ACC112 (cell line): ENCODE data around the gene TMEM190.

ENCODE experiments used
- H2AFZ ChIP-seq: fragments of 200-600 bp; sonication (generic); one replicate; pipeline ENCODE4 v1.6.0; 2017; ENCODE audit warnings: antibody characterized with exemption, low read length; ENCODE audit not compliant: unreplicated experiment
- H3K27ac ChIP-seq: fragments of 200-600 bp; sonication (generic); 2 replicates; pipeline ENCODE4 v1.5.1; 2014; ENCODE audit warnings: low read depth, mild to moderate bottlenecking, antibody characterized with exemption, low read length, moderate library complexity
- H3K27me3 ChIP-seq: fragments of 200-600 bp; sonication (generic); 2 replicates; pipeline ENCODE4 v1.6.1; 2014; ENCODE audit warnings: mild to moderate bottlenecking, antibody characterized with exemption, low read length, moderate library complexity, mixed read lengths; ENCODE audit not compliant: insufficient read depth
- H3K36me3 ChIP-seq: fragments of 200-600 bp; sonication (generic); 2 replicates; pipeline ENCODE4 v1.6.1; 2016; ENCODE audit warnings: mild to moderate bottlenecking, antibody characterized with exemption, low read length, moderate library complexity, mixed read lengths; ENCODE audit not compliant: insufficient read depth
- H3K4me1 ChIP-seq: fragments of 200-600 bp; sonication (generic); one replicate; pipeline ENCODE4 v1.6.1; 2016; ENCODE audit warnings: low read length, mixed read lengths; ENCODE audit not compliant: insufficient read depth, unreplicated experiment, control insufficient read depth
- H3K4me3 ChIP-seq: fragments of 200-600 bp; sonication (generic); 2 replicates; pipeline ENCODE4 v1.5.1; 2014; ENCODE audit warnings: mild to moderate bottlenecking, low read depth, low read length
- H3K79me2 ChIP-seq: fragments of 200-600 bp; sonication (generic); one replicate; pipeline ENCODE4 v1.6.0; 2016; ENCODE audit warnings: low read length; ENCODE audit not compliant: control insufficient read depth, unreplicated experiment, insufficient read depth

Gene TMEM190

GRCh38 chr19:55373306-55373992 is 3.2 kb upstream of the TMEM190 start:
- Histone ChIP-seq H3K27ac (no peak overlapping the region; the same call in 1 of the 2 replicates), H3K27me3 (no peaks in the 10 kb centered on the region), H3K4me1 (peaks cover 13% of the 10 kb centered on the region), H2AFZ (no peak overlapping the region), H3K36me3 (no peaks in the 10 kb centered on the region), H3K79me2 (no peaks in the 10 kb centered on the region), H3K4me3 (no peak overlapping the region)

GRCh38 chr19:55373993-55374757 is 2.5 kb upstream of the TMEM190 start:
- no peaks in the 10 kb centered on the region for H3K79me2 ChIP-seq
- no peak overlapping the region for H2AFZ ChIP-seq
- no peak overlapping the region; the same call in 1 of the 2 replicates for H3K27ac ChIP-seq
- H3K4me3 ChIP-seq: no peak overlapping the region
- H3K4me1 ChIP-seq: peaks cover 13% of the 10 kb centered on the region
- no peaks in the 10 kb centered on the region for H3K27me3 ChIP-seq
- H3K36me3 ChIP-seq: no peaks in the 10 kb centered on the region

GRCh38 chr19:55377356-55378131 is 918 bp downstream of the TMEM190 start:
- Histone ChIP-seq H3K36me3 (no peaks in the 10 kb centered on the region), H2AFZ (no peak overlapping the region), H3K79me2 (no peaks in the 10 kb centered on the region), H3K27ac (no peak overlapping the region), H3K4me3 (no peak overlapping the region), H3K4me1 (peaks cover 8% of the 10 kb centered on the region), H3K27me3 (no peaks in the 10 kb centered on the region)

- H3K4me1 ChIP-seq: no peaks in the 10 kb centered on the region
- H3K36me3 ChIP-seq: no peaks in the 10 kb centered on the region
- no peak overlapping the region for H2AFZ ChIP-seq
- no peaks in the 10 kb centered on the region for H3K27me3 ChIP-seq
- H3K79me2 ChIP-seq: no peaks in the 10 kb centered on the region
- no peak overlapping the region for H3K4me3 ChIP-seq
- H3K27ac ChIP-seq: no peak overlapping the region
These were observed 2.5 kb downstream of the TMEM190 start for GRCh38 chr19:55379174-55379573.

- no peak overlapping the region for H3K4me3 ChIP-seq
- no peak overlapping the region for H2AFZ ChIP-seq
- peaks cover 12% of the 10 kb centered on the region for H3K79me2 ChIP-seq
- H3K36me3 ChIP-seq: peaks cover 3% of the 10 kb centered on the region; the same call in 1 of the 2 replicates
- H3K4me1 ChIP-seq: no peaks in the 10 kb centered on the region
- H3K27me3 ChIP-seq: no peaks in the 10 kb centered on the region
- no peak overlapping the region for H3K27ac ChIP-seq
These were observed 5.4 kb downstream of the TMEM190 start for GRCh38 chr19:55382013-55382412.

- peaks cover 18% of the 10 kb centered on the region for H3K79me2 ChIP-seq
- peaks cover 6% of the 10 kb centered on the region; the same call in 1 of the 2 replicates for H3K36me3 ChIP-seq
- no peak overlapping the region for H3K4me3 ChIP-seq
- H3K27ac ChIP-seq: no peak overlapping the region
- peaks cover 5% of the 10 kb centered on the region for H3K4me1 ChIP-seq
- no peak overlapping the region for H2AFZ ChIP-seq
- H3K27me3 ChIP-seq: no peaks in the 10 kb centered on the region
These were observed 6.0 kb downstream of the TMEM190 start for GRCh38 chr19:55382522-55383054.

- peaks cover 14% of the 10 kb centered on the region for H3K4me1 ChIP-seq
- H3K36me3 ChIP-seq: peaks cover 13% of the 10 kb centered on the region; the same call in 1 of the 2 replicates
- H3K4me3 ChIP-seq: peak overlapping the region; percentile 84
- H3K27ac ChIP-seq: no peak overlapping the region
- H3K27me3 ChIP-seq: no peaks in the 10 kb centered on the region
- H2AFZ ChIP-seq: peak overlapping the region; percentile 6
- H3K79me2 ChIP-seq: peaks cover 27% of the 10 kb centered on the region
These were observed 6.9 kb downstream of the TMEM190 start for GRCh38 chr19:55383279-55384130.

GRCh38 chr19:55384131-55384919 is 7.7 kb downstream of the TMEM190 start, which contains the start of gene TMEM238:
TSS of gene TMEM238 (minus strand) at chr19:55384292. CDS start at chr19:55384259, 33 bp downstream.
- peak within 1 kb of the TSS; percentile 82; the same call in 1 of the 2 replicates for H3K27ac ChIP-seq
- H3K36me3 ChIP-seq: peaks cover 15% of the 10 kb centered on the region; the same call in 1 of the 2 replicates
- no peaks in the 10 kb centered on the region for H3K27me3 ChIP-seq
- H3K4me3 ChIP-seq: peak within 1 kb of the TSS; percentile 84
- peak within 1 kb of the TSS; percentile 6 for H2AFZ ChIP-seq
- peaks cover 14% of the 10 kb centered on the region for H3K4me1 ChIP-seq
- H3K79me2 ChIP-seq: peaks cover 35% of the 10 kb centered on the region
